Kidney capillary endothelial cell (primary cell): ENCODE measurements around the gene SLC25A43.
A peak's percentile ranks its signal among the peaks of the same experiment; 100 is the strongest.
"Not testable (repeated sequence)": the region's sequence is repeated elsewhere in the genome, so short reads cannot be mapped to it uniquely, and the experiment has no call there.

Source experiments
- DNase-seq: peaks from one replicate; pipeline ENCODE4 v3.0.0-alpha.2; 2018; ENCODE audit warnings: low spot score

SLC25A43 gene

DNA sequence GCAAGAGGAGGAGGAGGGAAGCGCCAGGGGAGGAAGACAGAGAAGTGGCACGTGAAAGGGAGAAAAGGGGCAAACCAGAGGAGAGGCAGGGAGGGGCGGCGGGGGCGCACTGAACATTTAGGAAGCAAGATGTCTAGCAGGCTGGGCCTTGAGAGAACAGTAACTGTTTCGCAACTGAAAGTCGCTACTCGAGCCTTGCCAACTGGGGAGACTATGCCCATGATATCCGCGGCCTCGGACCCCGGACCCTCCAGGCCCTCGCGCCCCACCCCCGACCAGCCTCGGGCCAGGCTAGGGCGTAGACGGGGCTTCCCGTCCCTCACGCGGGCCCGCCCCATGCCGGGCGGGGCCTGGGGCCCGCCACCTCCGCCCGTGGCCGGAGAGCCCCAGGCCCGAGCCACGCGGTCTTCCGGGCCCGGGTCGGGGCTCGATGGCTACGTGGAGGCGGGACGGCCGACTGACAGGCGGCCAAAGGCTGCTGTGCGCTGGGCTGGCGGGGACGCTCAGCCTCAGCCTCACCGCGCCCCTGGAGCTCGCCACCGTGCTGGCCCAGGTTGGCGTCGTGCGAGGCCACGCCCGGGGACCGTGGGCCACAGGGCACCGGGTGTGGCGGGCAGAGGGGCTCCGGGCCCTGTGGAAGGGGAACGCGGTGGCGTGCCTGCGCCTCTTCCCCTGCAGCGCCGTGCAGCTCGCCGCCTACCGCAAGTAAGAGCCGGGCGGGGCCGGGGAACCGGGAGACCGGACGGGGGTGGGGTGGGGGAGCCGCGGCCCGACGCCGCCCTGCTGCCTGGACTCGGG lies at the start of gene SLC25A43:
Gene SLC25A43, plus strand, starts transcription at position 363 of the 798 bp plus-strand sequence. Its CDS starts 68 bp downstream, at position 431.
- DNase-seq: no peak

GRCh38 chrX:119359618-119360382 lies 39.3 kb upstream of the SLC25A43 start:
- no peak for DNase-seq

DNA sequence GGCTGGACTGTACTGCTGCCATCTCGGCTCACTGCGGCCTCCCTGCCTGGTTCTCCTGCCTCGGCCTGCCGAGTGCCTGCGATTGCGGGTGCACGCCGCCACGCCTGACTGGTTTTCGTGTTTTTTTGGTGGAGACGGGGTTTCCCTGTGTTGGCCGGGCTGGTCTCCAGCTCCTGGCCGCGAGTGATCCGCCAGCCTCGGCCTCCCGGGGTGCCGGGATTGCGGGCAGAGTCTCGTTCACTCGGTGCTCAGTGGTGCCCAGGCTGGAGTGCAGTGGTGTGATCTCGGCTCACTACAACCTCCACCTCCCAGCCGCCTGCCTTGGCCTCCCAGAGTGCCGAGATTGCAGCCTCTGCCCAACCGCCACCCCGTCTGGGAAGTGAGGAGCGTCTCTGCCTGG lies 37.7 kb upstream of the SLC25A43 start:
- DNase-seq: not testable (repeated sequence)

DNA sequence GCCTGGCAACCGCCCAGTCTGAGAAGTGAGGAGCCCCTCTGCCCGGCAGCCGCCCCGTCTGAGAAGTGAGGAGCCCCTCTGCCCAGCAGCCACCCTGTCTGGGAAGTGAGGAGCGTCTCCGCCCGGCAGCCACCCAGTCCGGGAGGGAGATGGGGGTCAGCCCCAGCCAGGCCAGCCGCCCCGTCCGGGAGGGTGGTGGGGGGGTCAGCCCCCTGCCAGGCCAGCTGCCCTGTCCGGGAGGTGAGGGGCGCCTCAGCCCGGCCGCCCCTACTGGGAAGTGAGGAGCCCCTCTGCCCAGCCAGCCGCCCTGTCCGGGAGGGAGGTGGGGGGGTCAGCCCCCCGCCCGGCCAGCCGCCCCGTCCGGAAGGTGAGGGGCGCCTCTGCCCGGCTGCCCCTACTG lies 37.1 kb upstream of the SLC25A43 start:
- DNase-seq: not testable (repeated sequence)

DNA sequence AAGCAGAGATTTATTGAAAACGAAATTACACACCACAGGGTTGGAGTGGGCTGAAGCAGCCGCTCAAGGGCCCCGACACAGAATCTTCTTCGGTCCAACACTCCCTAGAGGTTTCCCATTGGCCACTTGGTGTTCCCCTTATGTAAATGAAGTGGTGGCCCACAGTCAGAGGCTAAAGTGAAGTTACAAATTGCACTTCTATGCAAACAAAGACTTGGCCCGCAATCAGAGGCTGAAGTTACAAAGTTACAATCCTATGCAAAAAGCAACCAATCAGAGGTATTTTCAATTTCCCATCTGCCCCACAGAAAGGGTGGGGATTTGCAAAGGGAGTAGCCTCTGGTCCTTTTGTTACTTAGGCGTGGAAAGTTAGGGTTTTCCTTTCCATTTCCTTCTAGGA lies 35.7 kb upstream of the SLC25A43 start:
- DNase-seq: no peak

GRCh38 chrX:119371861-119372260 lies 27.3 kb upstream of the SLC25A43 start:
- not testable (repeated sequence) for DNase-seq

DNA sequence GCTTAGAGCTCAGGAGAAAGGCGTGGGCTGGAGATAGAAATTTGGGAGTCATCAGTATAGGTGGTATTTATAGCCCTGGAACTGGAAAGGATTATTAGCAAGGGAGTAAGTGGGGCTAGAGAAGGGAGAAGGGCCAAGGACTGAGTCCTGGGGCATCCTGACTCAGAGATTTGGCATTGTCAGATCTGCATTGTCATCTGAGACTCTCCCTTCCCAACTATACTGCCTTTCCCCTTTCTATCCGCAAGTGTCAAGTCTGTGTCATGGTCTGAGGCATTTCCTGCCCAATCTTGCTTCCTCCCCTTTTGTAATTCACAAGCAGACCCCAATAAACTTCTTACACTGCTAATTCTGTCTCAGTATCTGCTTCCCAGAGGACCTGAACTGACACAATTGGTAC lies 24.4 kb upstream of the SLC25A43 start:
- DNase-seq: peak; percentile 48

DNA sequence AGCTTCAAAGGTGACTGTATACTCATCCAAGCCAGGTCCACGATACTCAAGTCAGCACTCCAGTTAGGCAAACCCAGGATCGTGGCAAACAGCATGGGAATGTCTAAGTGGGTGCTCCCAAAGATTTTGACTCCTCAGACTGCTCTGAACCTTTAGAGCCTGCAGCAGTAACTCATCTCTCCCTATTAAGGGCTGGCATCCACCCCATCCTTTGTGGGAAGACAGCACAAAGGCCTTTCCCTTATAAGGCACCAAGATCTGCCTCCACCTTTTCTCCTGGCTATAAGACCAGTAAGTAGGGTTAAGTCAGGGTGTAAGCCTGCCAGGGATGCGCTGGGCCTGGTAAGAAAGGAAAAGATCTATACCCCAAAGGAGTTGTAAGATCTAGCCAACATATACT lies 23.6 kb upstream of the SLC25A43 start:
- no peak for DNase-seq

- no peak for DNase-seq
These were observed 22.8 kb upstream of the SLC25A43 start for GRCh38 chrX:119376312-119376711.

DNA sequence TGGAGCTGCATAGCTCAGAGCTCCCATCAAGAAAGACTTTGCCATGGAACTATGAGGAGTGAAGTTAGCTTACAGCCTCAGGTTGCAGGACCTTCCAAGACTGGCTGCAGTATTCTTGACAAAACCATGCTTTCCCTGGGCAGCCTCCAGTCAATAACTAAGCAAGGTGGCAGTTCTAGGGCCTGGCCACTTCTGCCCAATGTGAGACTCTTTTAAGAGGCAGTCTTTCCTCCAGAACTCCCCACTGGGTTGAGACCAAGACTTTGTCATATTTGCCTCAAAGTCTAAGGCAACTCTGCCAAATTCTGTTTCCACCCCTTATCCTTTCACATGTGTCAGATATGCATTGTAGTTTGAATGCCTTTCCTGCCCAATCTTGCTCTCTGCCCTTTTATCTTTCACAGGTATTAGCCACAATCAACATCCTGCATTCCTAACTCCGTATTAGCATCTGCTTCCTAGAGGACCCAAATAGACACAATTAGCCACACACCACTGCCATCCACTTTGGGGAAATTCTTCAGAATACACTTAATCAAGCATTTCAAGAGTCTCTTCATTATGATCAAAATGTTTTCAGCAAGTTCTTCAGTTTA lies 17.7 kb upstream of the SLC25A43 start:
- DNase-seq: no peak

DNA sequence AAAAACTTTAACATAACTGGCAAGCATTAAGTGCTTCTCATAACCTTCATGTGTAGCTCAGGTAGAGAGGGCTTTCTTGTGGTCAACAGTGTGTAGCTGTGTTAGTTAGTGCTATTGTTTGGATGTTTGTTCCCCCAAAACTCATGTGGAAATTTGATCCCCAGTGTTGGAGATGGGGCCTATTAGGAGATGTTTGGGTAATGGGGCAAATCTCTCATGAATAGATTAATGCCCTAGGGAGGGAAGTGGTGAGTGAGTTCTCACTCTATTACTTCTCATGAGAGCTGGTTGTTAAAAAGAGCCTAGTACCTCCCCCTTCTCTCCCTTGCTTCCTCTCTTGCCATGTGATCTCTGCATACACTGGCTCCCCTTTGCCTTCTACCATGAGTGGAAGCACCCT lies 16.5 kb upstream of the SLC25A43 start:
- DNase-seq: no peak

DNA sequence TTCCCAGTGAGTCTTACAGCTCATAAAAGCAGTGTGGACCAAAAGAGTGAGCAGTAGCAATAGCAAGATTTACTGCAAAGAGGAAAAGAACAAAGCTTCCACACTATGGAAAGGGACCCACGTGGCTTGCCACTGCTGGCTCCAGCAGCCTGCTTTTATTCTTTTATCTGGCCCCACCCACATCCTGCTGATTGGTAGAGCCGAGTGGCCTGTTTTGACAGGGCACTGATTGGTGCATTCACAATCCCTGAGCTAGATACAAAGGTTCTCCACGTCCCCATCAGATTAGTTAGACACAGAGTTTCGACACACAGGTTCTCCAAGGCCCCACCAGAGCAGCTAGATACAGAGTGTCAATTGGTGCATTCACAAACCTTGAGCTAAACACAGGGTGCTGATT lies 12.5 kb upstream of the SLC25A43 start:
- DNase-seq: not testable (repeated sequence)

DNA sequence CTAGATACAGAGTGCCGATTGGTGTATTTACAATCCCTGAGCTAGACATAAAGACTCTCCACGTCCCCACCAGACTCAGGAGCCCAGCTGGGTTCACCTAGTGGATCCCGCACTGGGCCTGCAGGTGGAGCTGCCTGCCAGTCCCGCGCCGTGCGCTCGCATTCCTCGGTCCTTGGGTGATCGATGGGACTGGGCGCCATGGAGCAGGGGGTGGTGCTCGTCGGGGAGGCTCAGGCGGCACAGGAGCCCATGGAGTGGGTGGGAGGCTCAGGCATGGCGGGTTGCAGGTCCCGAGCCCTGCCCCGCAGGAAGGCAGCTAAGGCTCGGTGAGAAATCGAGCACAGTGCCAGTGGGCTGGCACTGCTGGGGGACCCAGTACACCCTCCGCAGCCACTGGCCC lies 11.7 kb upstream of the SLC25A43 start:
- not testable (repeated sequence) for DNase-seq

GRCh38 chrX:119389214-119389613 lies 9.9 kb upstream of the SLC25A43 start:
- no peak for DNase-seq

- DNase-seq: no peak
These were observed 9.2 kb upstream of the SLC25A43 start for GRCh38 chrX:119389871-119390501.

- no peak for DNase-seq
These were observed 7.9 kb upstream of the SLC25A43 start for GRCh38 chrX:119391279-119391678.

DNA sequence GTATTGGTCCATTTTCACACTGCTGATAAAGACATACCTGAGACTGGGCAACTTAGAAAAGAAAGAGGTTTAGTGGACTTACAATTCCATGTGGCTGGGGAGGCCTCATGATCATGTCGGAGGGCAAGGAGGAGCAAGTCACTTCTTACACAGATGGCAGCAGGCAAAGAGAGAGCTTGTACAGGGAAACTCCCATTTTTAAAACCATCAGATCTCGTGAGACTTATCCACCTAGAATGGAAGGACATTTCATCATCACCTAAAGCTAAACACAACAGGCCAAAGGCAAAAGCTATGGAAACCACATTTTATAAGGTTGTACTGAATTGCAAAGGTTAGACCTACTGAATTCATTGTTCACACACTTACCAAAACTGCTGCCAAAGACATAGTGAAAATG lies 6.0 kb upstream of the SLC25A43 start:
- no peak for DNase-seq

DNA sequence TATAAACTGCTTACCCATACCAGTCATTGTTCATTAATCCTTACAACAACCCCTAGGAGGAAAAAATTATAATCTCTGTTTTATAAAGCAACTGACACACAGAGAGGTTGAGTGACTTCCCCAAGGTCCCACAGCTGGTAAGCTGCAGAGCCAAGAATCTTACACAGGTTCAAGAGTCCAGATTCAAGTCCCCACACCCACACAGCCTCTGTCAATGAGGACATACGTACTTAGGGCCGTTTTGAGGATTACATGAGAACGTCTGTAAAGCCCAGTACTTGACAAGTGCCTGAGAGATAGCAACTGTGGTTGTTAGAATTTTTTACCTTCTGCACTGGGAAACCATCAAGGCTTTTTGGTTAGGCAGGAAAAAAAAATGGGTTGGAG lies 556 bp upstream of the SLC25A43 start:
- no peak for DNase-seq

GRCh38 chrX:119399772-119400101 lies 601 bp downstream of the SLC25A43 start:
- DNase-seq: no peak

DNA sequence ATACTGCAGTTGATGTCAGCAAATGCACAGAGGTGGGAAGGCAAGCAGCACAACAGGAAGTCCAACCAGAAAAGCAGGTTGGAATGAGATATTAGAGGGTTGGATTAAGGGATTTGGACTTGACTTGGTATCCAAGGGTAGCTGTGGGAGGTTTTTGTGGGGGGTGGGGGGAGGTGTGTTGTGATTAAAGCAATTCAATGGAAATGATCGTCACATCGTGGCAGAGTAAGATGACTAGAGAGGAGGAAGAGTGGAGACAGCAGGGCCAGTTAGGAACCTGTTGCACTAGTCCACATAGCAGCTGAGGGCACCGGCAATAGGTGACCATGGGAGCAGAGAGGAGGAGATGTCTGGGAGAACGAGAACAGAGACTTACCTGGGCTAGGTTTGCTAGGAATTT lies 2.4 kb downstream of the SLC25A43 start:
- DNase-seq: no peak

GRCh38 chrX:119402588-119402987 lies 3.5 kb downstream of the SLC25A43 start:
- no peak for DNase-seq

DNA sequence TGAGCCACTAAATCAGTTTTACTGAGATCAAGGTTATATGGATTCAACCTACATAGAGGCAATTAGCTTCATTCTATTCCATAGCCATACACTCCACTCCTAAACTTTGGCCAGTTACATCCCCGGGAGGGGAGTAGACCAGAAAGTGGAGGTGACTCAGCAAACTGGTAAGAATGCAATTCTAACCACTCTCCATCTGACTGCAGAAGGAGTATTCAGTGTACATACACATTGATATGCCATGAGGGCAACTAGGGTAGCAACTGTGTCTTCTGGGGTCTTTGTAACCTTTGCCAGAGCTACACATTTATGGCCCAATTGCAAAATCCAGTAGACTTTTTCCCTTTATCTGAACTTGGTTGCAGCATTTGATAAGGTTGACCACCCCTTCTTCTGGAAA lies 7.6 kb downstream of the SLC25A43 start:
- DNase-seq: no peak

GRCh38 chrX:119407681-119408080 lies 8.5 kb downstream of the SLC25A43 start:
- DNase-seq: no peak
